SIG-M5 treated with dmso at 0.1 percent for 504 hours (cell line): ENCODE measurements around the gene SENP3.

Experiments used
- DNase-seq: peaks from one replicate; lab custom pipeline; 2025; ENCODE audit not compliant: unreplicated experiment; lab: John Stamatoyannopoulos, UW

Gene SENP3

GRCh38 chr17:7555320-7555948 lies 6.3 kb upstream of the SENP3 start:
- no peak for DNase-seq

DNA sequence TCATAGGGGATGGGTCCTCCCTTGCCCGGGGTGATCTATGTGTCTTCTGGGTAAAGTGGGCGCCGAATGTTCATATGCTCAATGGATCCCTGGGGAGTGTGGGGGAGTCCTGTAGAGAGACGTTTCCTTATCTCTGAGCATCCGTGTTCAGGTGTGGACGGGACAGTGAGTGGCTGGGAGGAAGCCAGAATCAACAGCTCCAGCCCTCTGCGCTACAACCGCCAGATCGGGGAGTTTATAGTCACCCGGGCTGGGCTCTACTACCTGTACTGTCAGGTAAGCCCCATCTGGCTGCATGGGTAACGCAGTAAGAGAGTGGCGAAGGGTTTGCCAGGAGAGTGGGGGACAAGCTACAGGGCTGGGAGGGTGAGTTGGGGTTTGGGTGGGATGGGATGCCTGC lies 5.1 kb upstream of the SENP3 start:
- no peak for DNase-seq

GRCh38 chr17:7557147-7557764 lies 4.5 kb upstream of the SENP3 start:
- no peak for DNase-seq

DNA sequence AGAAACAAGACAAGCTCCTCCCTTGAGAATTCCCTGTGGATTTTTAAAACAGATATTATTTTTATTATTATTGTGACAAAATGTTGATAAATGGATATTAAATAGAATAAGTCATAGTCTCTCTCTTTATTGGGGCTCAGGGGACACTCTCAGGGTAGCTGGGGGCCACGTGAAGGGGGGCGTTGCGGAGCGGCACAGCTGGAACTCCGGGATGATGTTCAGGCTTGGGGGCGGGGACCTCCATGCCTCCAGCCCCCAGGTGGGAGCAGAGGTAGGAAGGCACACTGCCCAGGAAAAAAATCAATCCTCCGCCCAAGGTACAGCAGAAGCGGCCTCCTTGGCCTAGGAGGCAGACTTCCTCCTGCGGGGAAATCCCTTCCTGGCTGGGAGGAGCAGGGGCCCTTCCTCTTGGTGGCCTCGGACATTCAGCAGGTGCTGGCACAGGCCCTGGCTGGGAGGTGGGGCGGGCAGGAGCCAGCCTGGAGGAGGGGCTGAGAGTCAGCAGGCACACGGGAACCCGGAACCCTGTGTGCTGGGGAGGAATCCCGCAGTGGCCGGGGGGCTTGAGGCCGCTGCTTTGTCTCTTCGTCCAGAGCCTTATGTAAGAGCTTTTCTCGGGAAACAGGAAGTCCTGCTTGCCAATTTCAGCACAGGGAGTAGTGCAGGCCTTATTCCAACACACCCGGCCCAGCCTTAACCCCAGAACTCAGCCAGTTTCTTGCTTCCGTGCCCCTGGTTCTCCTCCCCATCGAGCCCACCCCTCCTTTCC lies 3.8 kb upstream of the SENP3 start:
- peak; percentile 84 for DNase-seq

DNA sequence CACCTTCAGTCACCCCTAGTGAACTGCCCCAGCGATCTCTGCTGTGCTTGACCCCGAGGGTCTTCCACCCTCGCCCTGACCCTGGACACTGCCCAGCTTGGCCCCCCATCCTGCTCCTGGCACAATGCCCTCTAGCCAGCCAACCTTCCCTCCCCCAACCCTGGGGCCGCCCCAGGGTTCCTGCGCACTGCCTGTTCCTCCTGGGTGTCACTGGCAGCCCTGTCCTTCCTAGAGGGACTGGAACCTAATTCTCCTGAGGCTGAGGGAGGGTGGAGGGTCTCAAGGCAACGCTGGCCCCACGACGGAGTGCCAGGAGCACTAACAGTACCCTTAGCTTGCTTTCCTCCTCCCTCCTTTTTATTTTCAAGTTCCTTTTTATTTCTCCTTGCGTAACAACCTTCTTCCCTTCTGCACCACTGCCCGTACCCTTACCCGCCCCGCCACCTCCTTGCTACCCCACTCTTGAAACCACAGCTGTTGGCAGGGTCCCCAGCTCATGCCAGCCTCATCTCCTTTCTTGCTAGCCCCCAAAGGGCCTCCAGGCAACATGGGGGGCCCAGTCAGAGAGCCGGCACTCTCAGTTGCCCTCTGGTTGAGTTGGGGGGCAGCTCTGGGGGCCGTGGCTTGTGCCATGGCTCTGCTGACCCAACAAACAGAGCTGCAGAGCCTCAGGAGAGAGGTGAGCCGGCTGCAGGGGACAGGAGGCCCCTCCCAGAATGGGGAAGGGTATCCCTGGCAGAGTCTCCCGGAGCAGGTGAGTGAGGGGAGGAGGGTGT lies 3.0 kb upstream of the SENP3 start, which contains the start of gene TNFSF13:
Gene TNFSF13, plus strand, starts transcription at position 207 of the 776 bp plus-strand sequence. Its CDS starts 290 bp downstream, at position 497.
- DNase-seq, result peak; percentile 92

GRCh38 chr17:7559320-7560171 lies 2.2 kb upstream of the SENP3 start:
- no peak for DNase-seq

GRCh38 chr17:7560172-7561027 lies 1.3 kb upstream of the SENP3 start:
- peak; percentile 73 for DNase-seq

- DNase-seq, result peak; percentile 76
These were observed 617 bp upstream of the SENP3 start for GRCh38 chr17:7561028-7561575.

- no peak for DNase-seq
These were observed 488 bp downstream of the SENP3 start for GRCh38 chr17:7562208-7562605.

DNA sequence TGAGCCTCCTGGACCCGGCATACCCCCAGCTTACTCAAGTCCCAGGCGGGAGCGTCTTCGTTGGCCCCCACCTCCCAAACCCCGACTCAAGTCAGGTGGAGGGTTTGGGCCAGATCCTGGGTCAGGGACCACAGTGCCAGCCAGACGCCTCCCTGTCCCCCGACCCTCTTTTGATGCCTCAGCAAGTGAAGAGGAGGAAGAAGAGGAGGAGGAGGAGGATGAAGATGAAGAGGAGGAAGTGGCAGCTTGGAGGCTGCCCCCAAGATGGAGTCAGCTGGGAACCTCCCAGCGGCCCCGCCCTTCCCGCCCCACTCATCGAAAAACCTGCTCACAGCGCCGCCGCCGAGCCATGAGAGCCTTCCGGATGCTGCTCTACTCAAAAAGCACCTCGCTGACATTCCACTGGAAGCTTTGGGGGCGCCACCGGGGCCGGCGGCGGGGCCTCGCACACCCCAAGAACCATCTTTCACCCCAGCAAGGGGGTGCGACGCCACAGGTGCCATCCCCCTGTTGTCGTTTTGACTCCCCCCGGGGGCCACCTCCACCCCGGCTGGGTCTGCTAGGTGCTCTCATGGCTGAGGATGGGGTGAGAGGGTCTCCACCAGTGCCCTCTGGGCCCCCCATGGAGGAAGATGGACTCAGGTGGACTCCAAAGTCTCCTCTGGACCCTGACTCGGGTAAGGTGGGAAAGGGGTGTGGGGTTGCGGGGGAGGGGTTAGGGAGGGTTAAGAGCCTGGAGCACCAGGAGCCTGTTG lies 1.6 kb downstream of the SENP3 start:
- no peak for DNase-seq

- no peak for DNase-seq
These were observed 7.9 kb downstream of the SENP3 start for GRCh38 chr17:7569571-7569970.

GRCh38 chr17:7570351-7570750 lies 8.6 kb downstream of the SENP3 start:
- DNase-seq, result no peak

DNA sequence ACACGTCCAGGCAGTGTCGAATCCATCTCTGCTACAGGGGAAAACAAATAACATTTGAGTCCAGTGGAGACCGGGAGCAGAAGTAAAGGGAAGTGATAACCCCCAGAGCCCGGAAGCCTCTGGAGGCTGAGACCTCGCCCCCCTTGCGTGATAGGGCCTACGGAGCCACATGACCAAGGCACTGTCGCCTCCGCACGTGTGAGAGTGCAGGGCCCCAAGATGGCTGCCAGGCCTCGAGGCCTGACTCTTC lies 10.5 kb downstream of the SENP3 start:
- no peak for DNase-seq

- peak; percentile 97 for DNase-seq
These were observed 11.0 kb downstream of the SENP3 start for GRCh38 chr17:7572588-7573323.

- peak; percentile 92 for DNase-seq
These were observed 11.8 kb downstream of the SENP3 start for GRCh38 chr17:7573324-7574080.

GRCh38 chr17:7574176-7574953 lies 12.6 kb downstream of the SENP3 start:
- no peak for DNase-seq

DNA sequence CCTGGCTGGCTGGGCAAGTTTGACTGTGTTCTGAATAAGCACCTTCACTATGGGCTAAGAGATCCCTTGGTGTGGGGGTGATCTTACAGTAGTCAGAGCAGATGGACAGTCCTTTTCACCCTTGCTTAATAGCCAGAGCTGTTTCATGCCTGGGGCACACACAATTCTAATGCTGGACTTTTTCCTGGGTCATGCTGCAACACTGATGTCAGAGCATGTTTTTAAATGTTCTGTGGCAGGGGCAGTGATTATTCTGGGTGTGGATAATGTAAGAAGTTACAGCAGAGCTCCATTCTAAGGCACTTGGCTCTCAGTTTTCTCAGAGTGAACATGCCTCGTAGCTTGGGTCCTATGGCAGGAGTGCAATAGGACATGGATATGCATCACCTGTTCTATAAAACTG lies 13.8 kb downstream of the SENP3 start:
- no peak for DNase-seq
